ENCODE measurements around the gene AGAP5. TPM values are rescaled to one million over a fixed set of nuclear protein-coding genes. Genes with fewer than 3 reads are reported as not detected.

Gene AGAP5
- total and polyA plus RNA-seq, 2 of the 4 experiments (the other 2 are of a cell fraction) = 1.8 to 4.1 TPM

- WGBS, 2 experiments (ENCODE audit: extremely low coverage in 2 of 2, insufficient read length in 1 of 2) = 100% methylated on average over 1 of the region's 4 CpGs; no CpG with 5 or more reads in 1 of the 2 experiments
- Histone ChIP-seq H4K20me1 (ENCODE audit: insufficient read depth, low read length) (no peaks in the 10 kb centered on the region), H3K27me3 (ENCODE audit: control insufficient read depth, insufficient read depth, low read length) (no peaks in the 10 kb centered on the region), H3K9me1 (ENCODE audit: insufficient read depth, low read length) (peaks cover 25% of the 10 kb centered on the region), H3K36me3 (ENCODE audit: control insufficient read depth, insufficient read depth, low read length) (no peaks in the 10 kb centered on the region), H2BK20ac (ENCODE audit: low read depth, low read length) (peak overlapping the region; percentile 83), H3K79me1 (ENCODE audit: low read depth in 1 of 2, low read length in 2 of 2) (peaks cover 0 to 14% of the 10 kb centered on the region in 2 experiments; a peak in 2 of 4 replicates), H3K9me3 (ENCODE audit: control insufficient read depth, insufficient read depth, low read length) (no peaks in the 10 kb centered on the region), H2AK5ac (ENCODE audit: low read depth, low read length) (peak overlapping the region; percentile 76), H3K4me2 (ENCODE audit: low read depth, low read length) (peak overlapping the region; percentile 69; the same call in 1 of the 2 replicates), H3K27ac (ENCODE audit: insufficient read depth, low read length) (peak overlapping the region; percentile 60), H3K14ac (replicated peaks; ENCODE audit: low read depth, low read length) (peak overlapping the region; percentile 85), H2BK15ac (ENCODE audit: low read depth, low read length) (peak overlapping the region; percentile 30; the same call in 2 of the 3 replicates), H2AK9ac (replicated peaks; ENCODE audit: low read depth, low read length, poor library complexity) (peak overlapping the region; percentile 80), H3K56ac (ENCODE audit: extremely low read depth, insufficient read depth, low read length) (peak overlapping the region; percentile 73), H2AFZ (replicated peaks; ENCODE audit: low read length, poor library complexity) (peak overlapping the region; percentile 83), H4K91ac (ENCODE audit: insufficient read depth, low read depth, low read length) (peak overlapping the region; percentile 88), H3K4me1 (ENCODE audit: control insufficient read depth, insufficient read depth, low read length) (peaks cover 23% of the 10 kb centered on the region), H4K5ac (ENCODE audit: low read depth, low read length) (peak overlapping the region; percentile 89; the same call in 1 of the 2 replicates), H3K4ac (ENCODE audit: low read depth, low read length) (peak overlapping the region; percentile 84), H4K8ac (ENCODE audit: low read depth in 2 of 2, low read length in 2 of 2) (peak overlapping the region; percentile 50 to 81; a peak in 3 of 4 replicates), H3K23ac (ENCODE audit: low read depth, low read length) (peak overlapping the region; percentile 48), H3K4me3 (ENCODE audit: insufficient read depth, low read depth, low read length) (no peak overlapping the region; the same call in 1 of the 2 replicates), H2BK5ac (ENCODE audit: low read depth, low read length, poor library complexity, severe bottlenecking) (peak overlapping the region; percentile 99), H3K18ac (ENCODE audit: low read depth, low read length) (peak overlapping the region; percentile 86; the same call in 1 of the 2 replicates), H3K9ac (ENCODE audit: low read depth, low read length) (no peak overlapping the region; the same call in 1 of the 2 replicates), H2BK120ac (ENCODE audit: low read depth, low read length) (peak overlapping the region; percentile 94)
- peak; percentile 10; the same call in 1 of the 2 replicates for ATAC-seq (ENCODE audit: low read depth)
- CTCF ChIA-PET = interaction anchor here (0.5 kb wide), 1 partner anchor 14 kb away, joined by 6 read pairs; no protein-coding TSS in a partner anchor
- POLR2A ChIA-PET (ENCODE audit: unreplicated experiment) = no interaction called here
- peak; percentile 49 for DNase-seq
- intact Hi-C loops (cut with micrococcal nuclease) (loop anchor here (10.0 kb wide), 1 partner anchor 234 kb away; the partner anchor contains the start of gene ANXA7), in situ Hi-C loops (cut with MboI; ENCODE audit: low sequenced_read_pairs) (loop anchor here (25.0 kb wide), 1 partner anchor 387 kb away; the partner anchor contains the start of gene MRPS16), dilution Hi-C loops (cut with HindIII; ENCODE audit: low sequenced_read_pairs, unreplicated experiment) (no loop called here)
- BruUV-seq (replicated peaks) = no TSS peak
- TF ChIP-seq CTCF (conservative IDR thresholded peaks at IDR 0.05; ENCODE audit: low read depth, low read length) = no peak
- TF ChIP-seq MXI1 (IDR thresholded peaks at IDR 0.05; ENCODE audit: borderline replicate concordance, low read depth, low read length) = no peak
- TF ChIP-seq USF2 (IDR thresholded peaks at IDR 0.05; ENCODE audit: low read depth, low read length) = no peak
- TF ChIP-seq RAD21 (IDR thresholded peaks at IDR 0.05; ENCODE audit: low read length) = no peak
- TF ChIP-seq BHLHE40 (IDR thresholded peaks at IDR 0.05; ENCODE audit: low read depth, low read length) = no peak
- TF ChIP-seq ELK1 (IDR thresholded peaks at IDR 0.05; ENCODE audit: borderline replicate concordance, low read depth, low read length) = no peak
- no peak for TF ChIP-seq SMC3 (IDR thresholded peaks at IDR 0.05; ENCODE audit: low read depth, low read length)
- no peak for TF ChIP-seq RCOR1 (IDR thresholded peaks at IDR 0.05; ENCODE audit: insufficient replicate concordance, low read length)
- no peak for TF ChIP-seq CHD1 (IDR thresholded peaks at IDR 0.05; ENCODE audit: low read depth, low read length)
- TF ChIP-seq RFX5 (IDR thresholded peaks at IDR 0.05; ENCODE audit: low read depth, low read length) = no peak
- no peak for TF ChIP-seq FOS (IDR thresholded peaks at IDR 0.05; ENCODE audit: low read depth, low read length)
- TF ChIP-seq NFE2L2 (IDR thresholded peaks at IDR 0.05; ENCODE audit: low read depth, low read length) = no peak
Observed at GRCh38 chr10:73648975-73649829, 48.7 kb downstream of the AGAP5 start.
